Effector memory CD4-positive, alpha-beta T cell (primary cell): ENCODE measurements around the gene PCNX3.

Experiments
- DNase-seq, 3 donors: peaks; one replicate each; pipeline ENCODE4 v3.0.0-alpha.2; 2020
- H3K27ac ChIP-seq: 2 replicates; pipeline ENCODE4 v1.7.0; 2013; ENCODE audit warnings: mild to moderate bottlenecking, low read length, moderate library complexity; ENCODE audit not compliant: insufficient read depth, poor library complexity, severe bottlenecking
- H3K27me3 ChIP-seq: replicated peaks from 2 replicates; pipeline ENCODE4 v1.7.0; 2013; ENCODE audit warnings: mild to moderate bottlenecking, low read length; ENCODE audit not compliant: insufficient read depth, control insufficient read depth, poor library complexity, severe bottlenecking
- H3K36me3 ChIP-seq: 2 replicates; pipeline ENCODE4 v1.7.0; 2013; ENCODE audit warnings: mild to moderate bottlenecking, low read length, moderate library complexity; ENCODE audit not compliant: control insufficient read depth, insufficient read depth
- H3K4me1 ChIP-seq: 2 replicates; pipeline ENCODE4 v1.7.0; 2013; ENCODE audit warnings: low read length, mild to moderate bottlenecking; ENCODE audit not compliant: control insufficient read depth, insufficient read depth, poor library complexity, severe bottlenecking
- H3K4me3 ChIP-seq: 2 replicates; pipeline ENCODE4 v1.7.0; 2013; ENCODE audit warnings: low read length, low read depth, mild to moderate bottlenecking; ENCODE audit not compliant: insufficient read depth, poor library complexity, severe bottlenecking
- H3K9me3 ChIP-seq: 2 replicates; pipeline ENCODE4 v1.7.0; 2013; ENCODE audit warnings: mild to moderate bottlenecking, low read length, moderate library complexity; ENCODE audit not compliant: control insufficient read depth

PCNX3 gene

DNA sequence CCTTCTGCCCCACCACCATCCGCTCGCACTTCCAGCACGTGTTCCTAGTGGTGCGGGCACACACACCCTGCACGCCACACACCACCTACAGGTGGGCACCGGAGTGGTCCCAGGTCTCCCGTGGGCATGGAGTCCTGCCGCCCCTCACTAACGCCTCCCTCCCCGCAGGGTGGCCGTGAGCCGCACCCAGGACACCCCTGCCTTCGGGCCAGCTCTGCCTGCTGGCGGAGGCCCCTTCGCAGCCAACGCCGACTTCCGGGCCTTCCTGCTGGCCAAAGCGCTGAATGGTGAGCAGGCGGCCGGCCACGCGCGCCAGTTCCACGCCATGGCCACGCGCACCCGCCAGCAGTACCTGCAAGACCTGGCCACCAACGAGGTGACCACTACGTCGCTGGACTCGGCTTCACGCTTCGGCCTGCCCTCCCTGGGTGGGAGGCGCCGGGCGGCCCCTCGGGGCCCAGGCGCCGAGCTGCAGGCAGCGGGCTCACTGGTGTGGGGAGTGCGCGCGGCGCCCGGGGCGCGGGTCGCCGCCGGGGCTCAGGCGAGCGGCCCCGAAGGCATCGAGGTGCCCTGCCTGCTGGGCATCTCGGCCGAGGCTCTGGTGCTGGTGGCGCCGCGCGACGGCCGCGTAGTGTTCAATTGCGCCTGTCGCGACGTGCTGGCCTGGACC is 30.8 kb downstream of the PCNX3 start:
- peaks cover 73% of the 10 kb centered on the region for H3K36me3 ChIP-seq
- H3K4me1 ChIP-seq, result peaks cover 8% of the 10 kb centered on the region
- no peak for DNase-seq

DNA sequence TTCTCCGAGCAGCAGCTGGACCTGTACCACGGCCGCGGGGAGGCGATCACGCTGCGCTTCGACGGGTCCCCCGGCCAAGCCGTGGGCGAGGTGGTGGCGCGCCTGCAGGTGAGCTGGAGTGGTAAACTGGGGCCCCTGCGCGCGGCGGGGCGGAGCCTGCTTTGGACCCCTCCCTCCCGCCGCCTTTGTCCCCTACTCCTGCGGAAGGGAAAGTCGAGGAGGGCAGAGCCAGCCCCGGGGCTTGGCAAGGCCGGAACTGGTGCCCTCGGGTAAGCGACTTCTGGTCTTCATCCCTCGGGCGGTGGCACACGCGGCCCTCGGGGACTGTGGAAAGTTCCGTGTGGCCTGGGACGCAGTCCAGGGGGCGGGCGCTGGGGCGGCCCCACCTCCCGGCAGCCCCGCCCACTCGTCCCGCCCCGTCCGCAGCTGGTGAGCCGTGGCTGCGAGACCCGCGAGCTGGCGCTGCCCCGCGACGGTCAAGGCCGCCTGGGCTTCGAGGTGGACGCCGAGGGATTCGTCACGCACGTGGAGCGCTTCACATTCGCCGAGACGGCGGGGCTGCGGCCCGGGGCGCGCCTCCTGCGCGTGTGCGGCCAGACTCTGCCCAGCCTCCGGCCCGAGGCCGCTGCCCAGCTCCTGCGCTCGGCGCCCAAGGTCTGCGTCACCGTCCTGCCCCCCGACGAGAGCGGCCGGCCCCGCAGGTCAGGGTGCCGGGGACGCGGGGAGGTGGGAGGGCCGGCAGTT is 31.6 kb downstream of the PCNX3 start:
- Histone ChIP-seq H3K4me3 (no peak overlapping the region), H3K36me3 (peaks cover 67% of the 10 kb centered on the region)

More for the DNA sequence above, 30.8 kb downstream of the PCNX3 start:
- Histone ChIP-seq H3K27ac (no peak overlapping the region), H3K9me3 (no peaks in the 10 kb centered on the region), H3K4me3 (no peak overlapping the region), H3K27me3 (no peaks in the 10 kb centered on the region)

DNA sequence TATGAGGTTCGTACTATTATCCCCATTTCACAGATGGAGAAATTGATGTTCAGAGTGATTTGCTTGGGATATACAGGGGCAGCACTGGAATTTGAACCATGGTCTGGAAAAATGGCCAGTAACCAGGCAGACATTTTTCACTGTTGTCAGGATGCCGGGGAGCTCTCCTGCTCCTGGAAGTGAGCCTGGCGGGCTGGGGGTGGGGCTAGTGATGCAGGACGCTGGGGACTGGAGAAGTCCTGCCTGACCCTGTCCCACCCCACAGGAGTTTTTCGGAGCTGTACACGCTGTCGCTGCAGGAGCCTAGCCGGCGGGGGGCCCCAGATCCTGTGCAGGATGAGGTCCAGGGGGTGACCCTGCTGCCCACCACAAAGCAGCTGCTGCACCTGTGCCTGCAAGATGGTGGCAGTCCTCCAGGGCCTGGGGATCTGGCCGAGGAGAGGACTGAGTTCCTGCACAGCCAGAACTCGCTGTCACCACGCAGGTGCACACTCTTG is 33.5 kb downstream of the PCNX3 start:
- Histone ChIP-seq H3K27me3 (no peaks in the 10 kb centered on the region), H3K4me3 (no peak overlapping the region), H3K9me3 (no peaks in the 10 kb centered on the region), H3K27ac (no peak overlapping the region), H3K36me3 (peaks cover 53% of the 10 kb centered on the region), H3K4me1 (peaks cover 20% of the 10 kb centered on the region)
- no peak for DNase-seq

More for the DNA sequence above, 31.6 kb downstream of the PCNX3 start:
- Histone ChIP-seq H3K27me3 (no peaks in the 10 kb centered on the region), H3K9me3 (no peaks in the 10 kb centered on the region), H3K27ac (no peak overlapping the region), H3K4me1 (peaks cover 7% of the 10 kb centered on the region)
- DNase-seq, result no peak

DNA sequence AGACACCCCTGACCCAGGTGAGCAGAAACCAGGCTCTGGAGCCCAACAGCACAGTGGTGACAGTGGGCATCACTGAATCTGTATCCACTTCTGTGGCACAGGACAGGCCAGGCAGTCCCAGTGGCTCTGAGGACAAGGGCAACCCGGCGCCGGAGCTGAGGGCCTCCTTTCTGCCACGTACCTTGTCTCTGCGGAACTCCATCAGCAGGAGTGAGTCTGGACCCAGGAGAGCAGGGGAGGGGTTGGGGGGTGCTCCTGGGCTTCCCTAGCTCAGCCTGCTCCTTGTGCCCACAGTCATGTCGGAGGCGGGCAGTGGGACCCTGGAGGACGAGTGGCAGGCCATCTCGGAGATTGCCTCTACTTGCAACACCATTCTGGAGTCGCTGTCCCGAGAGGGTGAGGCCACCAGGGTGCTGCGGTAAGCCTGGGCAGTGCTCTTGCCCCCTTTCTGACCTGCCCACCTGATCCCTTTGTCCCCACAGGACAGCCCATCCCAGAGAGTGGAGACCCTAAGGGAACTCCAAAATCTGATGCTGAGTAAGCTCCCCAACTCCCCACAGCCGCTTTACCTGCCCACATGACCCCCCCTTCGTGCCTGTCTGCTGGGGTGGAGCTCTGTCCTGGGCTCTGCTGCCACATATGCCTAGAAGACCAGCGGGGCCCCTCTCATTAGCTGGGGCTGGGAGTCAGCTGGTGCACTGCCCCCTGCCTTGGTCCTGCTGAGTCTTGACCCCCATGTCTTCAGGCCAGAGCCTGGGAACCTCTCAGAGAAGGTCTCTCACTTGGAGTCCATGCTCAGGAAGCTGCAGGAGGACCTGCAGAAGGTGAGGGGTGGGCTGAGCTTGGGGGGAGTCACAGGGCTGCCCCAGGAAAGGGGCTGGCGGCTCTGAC is 34.3 kb downstream of the PCNX3 start:
- peaks cover 24% of the 10 kb centered on the region for H3K4me1 ChIP-seq
- H3K36me3 ChIP-seq, result peaks cover 51% of the 10 kb centered on the region
- no peaks in the 10 kb centered on the region for H3K9me3 ChIP-seq
- no peak overlapping the region for H3K27ac ChIP-seq
- DNase-seq, result no peak
- H3K27me3 ChIP-seq, result no peaks in the 10 kb centered on the region
- H3K4me3 ChIP-seq, result no peak overlapping the region

DNA sequence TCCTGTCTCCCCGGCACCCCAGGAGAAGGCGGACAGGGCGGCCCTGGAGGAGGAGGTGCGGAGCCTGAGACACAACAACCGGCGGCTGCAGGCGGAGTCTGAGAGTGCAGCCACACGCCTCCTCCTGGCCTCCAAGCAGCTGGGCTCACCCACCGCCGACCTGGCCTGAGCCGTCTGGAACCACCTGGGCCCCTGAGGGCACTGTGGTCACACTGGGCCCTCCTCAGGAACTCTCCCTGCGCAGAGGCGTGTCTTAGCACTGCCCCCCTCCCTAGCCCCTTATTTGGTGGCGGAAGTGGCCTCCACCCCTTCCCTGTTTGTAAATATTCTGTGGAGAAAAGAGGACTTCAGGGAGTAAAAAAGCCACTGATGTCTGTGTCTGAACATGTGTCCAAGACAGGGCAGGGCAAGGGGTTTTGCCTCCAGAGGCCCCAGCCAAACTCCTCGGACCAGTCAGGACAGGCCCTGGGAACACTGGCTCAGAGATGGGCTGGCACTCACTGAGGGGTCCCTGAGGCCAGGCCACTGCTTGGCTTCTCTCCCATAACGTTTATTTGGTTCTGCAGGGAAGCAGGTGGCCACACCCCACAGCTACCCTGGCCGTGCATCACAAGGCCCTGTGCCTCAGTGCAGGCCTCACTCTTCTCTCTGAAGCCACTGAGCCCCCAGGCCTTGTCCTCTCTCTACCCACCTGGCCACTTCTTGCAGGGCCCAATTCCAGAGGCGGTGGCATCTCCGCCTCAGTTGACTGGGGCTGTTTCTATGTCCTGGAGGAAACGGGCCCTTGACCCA is 35.2 kb downstream of the PCNX3 start:
- Histone ChIP-seq H3K36me3 (peaks cover 51% of the 10 kb centered on the region), H3K4me1 (peaks cover 24% of the 10 kb centered on the region), H3K9me3 (no peaks in the 10 kb centered on the region), H3K27ac (peak overlapping the region; percentile 97), H3K27me3 (no peaks in the 10 kb centered on the region), H3K4me3 (no peak overlapping the region)
- DNase-seq, result no peak

DNA sequence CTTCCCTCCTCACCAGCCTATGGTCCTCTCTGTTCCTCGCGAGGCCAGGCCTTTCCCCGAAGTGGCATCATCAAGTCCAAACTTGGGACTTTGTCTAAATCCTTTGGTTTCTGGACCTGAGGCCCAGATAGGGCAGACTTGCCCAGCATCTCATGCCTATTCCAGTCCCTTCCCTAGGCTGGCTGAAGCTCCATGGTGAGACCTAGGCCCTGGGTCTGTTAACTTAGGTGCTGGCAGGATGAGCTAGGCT is 35.7 kb downstream of the PCNX3 start:
- Histone ChIP-seq H3K36me3 (peaks cover 51% of the 10 kb centered on the region), H3K27me3 (no peaks in the 10 kb centered on the region), H3K4me3 (no peak overlapping the region), H3K4me1 (peaks cover 24% of the 10 kb centered on the region), H3K9me3 (no peaks in the 10 kb centered on the region), H3K27ac (peak overlapping the region; percentile 97)
- no peak for DNase-seq

DNA sequence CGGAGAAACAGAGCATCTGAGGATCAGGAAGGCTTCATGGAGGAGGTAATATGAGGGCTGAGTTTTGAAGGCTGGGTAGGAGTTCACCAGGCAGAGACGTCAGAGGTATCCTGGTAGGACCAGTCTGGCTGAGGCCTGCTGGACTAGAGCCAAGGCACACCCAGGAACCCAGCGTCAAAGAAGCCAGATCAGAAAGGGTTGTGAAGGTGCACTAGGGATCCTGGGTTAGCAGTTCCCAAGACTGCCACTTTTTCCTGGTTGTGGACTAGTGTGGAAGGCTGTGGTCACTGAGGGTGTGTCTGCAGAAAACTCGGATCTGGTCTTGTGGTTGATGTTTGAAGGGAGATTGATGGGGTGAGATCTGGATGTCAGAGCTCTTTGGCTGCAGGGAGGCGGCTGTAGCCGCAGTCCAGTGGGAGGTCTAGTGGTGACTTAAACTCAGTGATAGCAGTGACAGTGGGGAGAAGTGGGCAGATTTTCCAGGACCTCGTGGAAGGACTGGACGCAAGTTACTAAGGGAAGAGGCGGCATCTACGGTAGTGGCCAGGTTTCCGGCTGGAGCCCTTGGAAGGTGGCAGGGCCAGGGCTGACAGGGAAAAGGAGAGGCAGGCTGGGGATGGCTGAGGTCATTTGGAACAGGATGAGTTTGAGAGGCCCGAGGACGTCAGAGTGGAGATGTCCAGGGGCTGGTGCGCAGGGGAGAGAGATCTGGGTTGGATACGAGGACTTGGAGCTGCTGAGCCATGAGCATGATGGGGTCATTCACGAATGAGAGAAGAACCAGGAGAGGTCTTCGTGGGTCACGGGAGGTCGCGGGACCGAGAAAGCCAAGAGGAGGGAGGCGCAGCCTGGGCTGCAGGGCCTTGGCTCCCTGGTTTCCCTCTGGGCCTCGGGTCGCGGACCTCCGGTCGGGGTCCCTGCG is 36.3 kb downstream of the PCNX3 start:
- Histone ChIP-seq H3K4me1 (peaks cover 24% of the 10 kb centered on the region), H3K36me3 (peaks cover 51% of the 10 kb centered on the region), H3K9me3 (no peaks in the 10 kb centered on the region), H3K27ac (peak overlapping the region; percentile 97), H3K27me3 (no peaks in the 10 kb centered on the region), H3K4me3 (peak overlapping the region; percentile 50)
- no peak for DNase-seq

DNA sequence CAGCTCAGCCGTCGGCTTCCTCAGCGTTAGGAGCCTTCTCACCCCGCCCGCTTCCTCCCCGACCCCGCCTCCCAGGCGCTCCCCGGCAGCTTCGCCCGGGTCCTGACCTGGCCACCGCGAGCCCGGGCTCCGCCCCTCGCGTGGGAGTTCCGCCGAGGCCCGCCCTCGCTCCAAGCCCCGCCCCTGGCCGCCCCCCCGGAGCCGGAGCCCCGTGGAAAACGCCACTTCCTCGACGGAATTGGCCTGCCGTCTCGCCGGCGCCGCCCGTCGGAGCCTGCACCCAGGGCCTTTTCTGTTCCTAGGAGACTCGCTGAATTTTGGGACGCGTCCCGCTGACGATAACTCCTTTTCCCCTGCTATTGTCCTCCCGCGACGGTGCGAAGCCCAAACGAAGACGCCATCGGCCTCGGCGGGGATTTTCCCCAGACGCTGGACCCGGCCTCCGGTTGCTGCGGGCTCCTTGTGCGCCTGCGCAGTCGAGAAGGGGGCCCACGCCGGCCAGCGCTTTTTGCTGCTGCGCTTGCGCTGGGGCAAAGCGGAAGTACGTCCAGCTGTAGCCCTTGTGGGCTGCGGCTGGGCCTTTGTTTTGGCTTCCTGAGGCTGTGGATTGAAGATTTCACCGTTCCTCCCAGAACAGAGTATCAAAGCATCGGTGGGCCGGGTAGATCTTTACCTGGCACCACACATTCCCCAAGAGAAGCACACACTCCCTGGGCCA is 37.1 kb downstream of the PCNX3 start:
- no peaks in the 10 kb centered on the region for H3K9me3 ChIP-seq
- peaks cover 59% of the 10 kb centered on the region for H3K36me3 ChIP-seq
- H3K27ac ChIP-seq, result peak overlapping the region; percentile 97
- H3K4me3 ChIP-seq, result peak overlapping the region; percentile 50
- no peaks in the 10 kb centered on the region for H3K27me3 ChIP-seq
- H3K4me1 ChIP-seq, result peaks cover 24% of the 10 kb centered on the region
- DNase-seq, result peak; percentile 93 to 94 (median 94)
